Stimulated activated CD4-positive, alpha-beta T cell treated with anti-CD3 and anti-CD28 coated beads, Interleukin-12 subunit alpha, Interleukin-12 subunit beta, amount 100 ng/mL, for 24 hours (primary cell): ENCODE data around the gene HAGHL.

ENCODE experiments used
- DNase-seq, 2 experiments: peaks; one replicate each; pipeline ENCODE4 v3.0.0-alpha.2; 2020; ENCODE audit warnings: low read depth in 2 of 2

The HAGHL gene

DNA sequence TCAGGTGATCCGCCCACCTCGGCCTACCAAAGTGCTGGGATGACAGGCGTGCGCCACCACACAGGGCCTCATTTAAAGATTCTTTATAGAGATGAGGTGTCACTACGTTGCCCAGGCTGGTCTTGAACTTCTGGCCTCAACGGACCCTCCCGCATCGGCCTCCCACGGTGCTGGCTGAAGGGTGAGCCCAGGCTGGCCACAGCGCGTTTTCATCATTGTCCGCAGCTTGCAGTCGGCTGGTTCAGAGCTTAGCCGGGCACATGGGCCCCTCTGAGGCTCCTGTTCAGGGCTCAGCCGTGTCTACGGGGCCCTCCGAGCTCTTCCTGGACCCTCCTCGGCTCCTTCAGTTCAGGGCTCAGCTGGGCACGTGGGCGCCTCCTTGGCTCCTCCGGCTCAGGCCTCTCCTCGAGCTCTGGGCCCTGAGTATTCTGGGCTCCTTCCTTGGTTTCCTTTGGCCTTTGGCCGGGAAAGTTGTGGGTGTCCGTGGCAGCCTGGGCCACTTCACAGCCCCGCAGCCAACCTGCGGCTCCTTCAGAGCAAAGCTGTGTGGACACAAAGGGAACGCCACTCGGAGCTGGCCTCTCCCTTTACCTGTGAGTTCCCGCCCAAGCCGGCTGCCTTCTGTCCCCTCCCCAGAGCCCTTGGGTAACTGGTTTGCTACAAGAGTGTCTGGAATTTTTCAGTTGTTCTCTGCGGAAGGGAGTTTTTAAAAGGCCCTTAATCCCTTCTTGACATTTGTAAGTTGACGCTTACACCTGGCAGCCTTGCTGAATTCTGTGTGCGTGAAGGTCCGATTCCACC lies 32.4 kb downstream of the HAGHL start:
- DNase-seq, result no peak

DNA sequence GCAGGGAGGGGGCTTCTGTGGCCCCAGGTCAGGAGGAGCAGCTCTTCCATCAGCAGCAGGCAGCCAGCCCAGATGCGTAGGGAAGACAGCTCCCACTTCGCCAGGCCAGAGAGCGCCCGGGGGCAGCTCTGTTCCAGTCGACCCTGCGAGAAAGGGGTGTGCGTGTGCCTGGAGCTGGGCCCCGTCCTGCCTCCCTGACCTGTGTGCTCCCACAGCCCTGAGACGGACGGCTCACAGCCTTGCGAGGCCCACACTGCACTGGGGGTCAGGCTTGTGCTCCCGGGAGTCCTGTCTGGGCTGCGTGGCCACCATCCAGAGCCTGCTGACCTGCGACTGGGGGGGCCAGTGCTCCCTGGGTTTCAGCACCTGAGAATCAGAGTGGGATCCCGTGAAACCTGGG lies 33.2 kb downstream of the HAGHL start:
- DNase-seq, result no peak

DNA sequence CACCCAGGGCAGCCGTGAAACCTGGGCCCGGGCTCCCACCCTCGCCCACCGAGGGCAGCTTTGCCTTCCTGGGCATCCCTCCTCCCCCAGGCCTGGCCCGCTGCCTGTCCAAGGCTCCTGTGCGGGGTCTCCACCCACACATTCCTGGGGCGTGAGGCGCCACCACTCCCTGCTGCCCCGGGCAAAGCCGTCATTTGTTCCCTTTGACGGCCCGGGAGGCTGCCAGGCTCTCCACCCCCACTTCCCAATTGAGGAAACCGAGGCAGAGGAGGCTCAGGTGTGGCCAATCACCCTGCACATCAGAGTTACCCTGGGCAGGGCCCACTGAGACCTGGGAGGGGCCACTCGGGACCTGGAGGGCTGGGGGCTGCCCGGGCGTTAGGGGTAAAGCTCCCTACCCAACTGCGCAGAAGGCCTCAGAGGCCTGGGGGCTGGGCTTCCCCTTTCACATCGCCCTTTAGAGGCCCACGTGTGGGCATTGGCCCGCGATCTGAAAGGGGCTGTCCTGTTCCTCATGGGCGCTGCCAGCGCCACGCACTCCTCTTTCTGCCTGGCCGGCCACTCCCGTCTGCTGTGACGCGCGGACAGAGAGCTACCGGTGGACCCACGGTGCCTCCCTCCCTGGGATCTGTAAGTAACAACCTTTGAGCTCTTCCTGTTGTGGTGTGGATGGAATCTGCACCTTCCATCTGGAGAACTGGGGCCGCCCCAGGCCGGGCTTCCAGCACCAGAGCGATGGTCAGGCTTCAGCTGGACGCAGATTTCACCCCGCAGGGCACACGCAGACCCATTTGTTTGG lies 33.8 kb downstream of the HAGHL start, which contains the start of gene MSLN:
Gene MSLN, plus strand, starts transcription at position 190 of the 799 bp plus-strand sequence. CDS start 1,947 bp downstream, outside the sequence.
- DNase-seq, result no peak

GRCh38 chr16:761625-762513 lies 35.0 kb downstream of the HAGHL start:
- DNase-seq, result no peak

DNA sequence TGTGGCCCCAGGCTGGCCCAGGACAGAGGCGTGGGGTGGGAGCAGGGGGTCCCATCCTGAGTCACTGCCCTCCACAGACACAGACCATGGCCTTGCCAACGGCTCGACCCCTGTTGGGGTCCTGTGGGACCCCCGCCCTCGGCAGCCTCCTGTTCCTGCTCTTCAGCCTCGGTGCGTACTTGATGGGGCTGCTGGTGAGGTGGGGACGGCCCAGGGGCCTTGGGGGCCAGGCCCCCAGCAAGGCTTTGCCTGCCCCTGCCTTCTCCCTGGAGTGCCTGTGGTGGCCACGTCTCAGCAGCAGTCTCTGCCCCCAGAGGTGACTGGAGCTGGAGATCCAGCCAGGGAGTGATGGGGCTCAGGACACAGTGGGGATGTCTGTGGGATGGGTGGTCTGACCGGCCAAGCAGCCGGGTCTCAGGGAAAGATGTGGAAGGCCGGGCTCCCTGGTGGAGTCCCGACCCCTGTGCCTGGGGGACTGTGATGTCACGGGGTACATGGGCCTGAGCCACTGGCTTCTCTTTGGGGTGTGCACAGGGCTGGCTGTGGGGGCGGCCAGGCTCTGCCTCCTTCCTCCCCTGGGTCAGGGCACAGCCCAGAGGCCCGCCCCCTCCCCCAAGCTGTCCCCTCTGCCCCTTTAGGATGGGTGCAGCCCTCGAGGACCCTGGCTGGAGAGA lies 35.8 kb downstream of the HAGHL start:
- DNase-seq, result no peak

GRCh38 chr16:763369-764183 lies 36.7 kb downstream of the HAGHL start:
- DNase-seq, result no peak

DNA sequence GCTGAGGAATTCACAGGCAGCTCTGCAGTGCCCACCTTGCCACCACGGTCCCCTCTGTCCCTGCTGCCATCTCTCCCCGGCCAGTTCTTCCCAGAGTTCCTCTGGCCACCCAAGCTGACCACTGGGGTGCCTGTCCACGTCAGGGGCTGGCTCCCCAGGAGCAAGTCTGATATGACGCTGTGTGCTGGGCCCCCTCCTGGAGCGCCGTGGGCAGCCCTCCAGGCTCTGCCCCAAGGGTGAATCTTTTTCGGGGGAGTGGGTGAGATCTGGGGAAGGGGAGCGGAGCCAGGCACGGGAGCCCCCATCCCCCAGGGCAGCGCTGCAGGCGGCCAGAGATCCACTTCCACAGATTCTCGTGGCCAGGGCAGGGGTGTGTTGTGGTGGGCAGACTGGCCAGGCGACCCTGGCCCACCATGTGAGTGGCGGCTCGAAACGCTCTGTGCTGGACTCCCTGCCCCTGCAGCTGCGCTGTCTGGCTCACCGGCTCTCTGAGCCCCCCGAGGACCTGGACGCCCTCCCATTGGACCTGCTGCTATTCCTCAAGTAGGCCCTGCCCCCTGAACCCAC lies 37.4 kb downstream of the HAGHL start:
- DNase-seq, result no peak

DNA sequence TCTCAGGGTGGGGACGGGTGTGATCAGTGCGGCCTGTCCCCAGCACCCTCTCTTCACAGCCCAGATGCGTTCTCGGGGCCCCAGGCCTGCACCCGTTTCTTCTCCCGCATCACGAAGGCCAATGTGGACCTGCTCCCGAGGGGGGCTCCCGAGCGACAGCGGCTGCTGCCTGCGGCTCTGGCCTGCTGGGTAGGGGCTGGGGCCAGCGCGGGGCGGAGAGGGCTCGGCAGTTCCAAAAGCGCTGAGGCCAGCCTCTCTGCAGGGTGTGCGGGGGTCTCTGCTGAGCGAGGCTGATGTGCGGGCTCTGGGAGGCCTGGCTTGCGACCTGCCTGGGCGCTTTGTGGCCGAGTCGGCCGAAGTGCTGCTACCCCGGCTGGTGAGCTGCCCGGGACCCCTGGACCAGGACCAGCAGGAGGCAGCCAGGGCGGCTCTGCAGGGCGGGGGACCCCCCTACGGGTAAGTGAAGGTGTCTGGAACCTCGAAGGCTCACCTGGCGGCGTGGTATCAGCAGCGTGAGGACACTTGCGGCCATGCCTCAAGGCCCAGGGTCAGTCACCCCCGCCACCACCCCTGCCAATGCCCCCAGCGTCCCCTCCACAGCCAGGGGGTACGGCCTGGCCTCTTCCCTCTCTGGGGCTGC lies 38.1 kb downstream of the HAGHL start:
- no peak for DNase-seq

GRCh38 chr16:765488-765865 lies 38.6 kb downstream of the HAGHL start:
- no peak for DNase-seq

- no peak for DNase-seq
Measured at GRCh38 chr16:766008-766819, 39.3 kb downstream of the HAGHL start.

DNA sequence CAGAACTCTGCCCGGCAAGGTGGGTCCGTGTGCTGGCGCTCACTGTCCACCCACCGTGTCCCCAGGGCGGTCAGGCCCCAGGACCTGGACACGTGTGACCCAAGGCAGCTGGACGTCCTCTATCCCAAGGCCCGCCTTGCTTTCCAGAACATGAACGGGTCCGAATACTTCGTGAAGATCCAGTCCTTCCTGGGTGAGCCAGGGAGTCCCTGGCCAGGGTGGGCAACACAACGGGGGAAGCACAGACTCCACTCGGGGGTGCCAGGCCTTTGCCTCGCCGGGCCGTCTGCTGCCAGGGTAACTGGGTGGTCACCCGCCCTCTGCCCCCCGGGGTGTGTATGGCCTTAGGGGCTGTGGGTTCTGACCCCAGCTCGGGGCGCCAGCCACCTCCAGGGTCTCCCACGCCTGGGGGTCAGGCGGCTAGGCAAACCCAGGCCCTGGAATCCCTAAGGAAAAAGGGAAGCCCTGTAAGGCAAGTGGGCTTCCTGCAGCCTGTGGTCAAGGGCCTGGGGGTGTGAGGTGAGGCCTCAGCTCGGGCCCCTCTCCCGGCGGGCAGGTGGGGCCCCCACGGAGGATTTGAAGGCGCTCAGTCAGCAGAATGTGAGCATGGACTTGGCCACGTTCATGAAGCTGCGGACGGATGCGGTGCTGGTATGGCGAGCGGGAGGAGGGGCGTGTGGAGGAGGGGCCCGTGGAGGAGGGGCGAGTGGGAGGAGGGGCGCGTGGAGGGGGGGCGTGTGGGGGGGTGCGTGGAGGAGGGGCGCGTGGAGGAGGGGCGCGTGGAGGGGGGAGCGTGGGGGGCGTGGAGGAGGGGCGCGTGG lies 40.1 kb downstream of the HAGHL start:
- no peak for DNase-seq

DNA sequence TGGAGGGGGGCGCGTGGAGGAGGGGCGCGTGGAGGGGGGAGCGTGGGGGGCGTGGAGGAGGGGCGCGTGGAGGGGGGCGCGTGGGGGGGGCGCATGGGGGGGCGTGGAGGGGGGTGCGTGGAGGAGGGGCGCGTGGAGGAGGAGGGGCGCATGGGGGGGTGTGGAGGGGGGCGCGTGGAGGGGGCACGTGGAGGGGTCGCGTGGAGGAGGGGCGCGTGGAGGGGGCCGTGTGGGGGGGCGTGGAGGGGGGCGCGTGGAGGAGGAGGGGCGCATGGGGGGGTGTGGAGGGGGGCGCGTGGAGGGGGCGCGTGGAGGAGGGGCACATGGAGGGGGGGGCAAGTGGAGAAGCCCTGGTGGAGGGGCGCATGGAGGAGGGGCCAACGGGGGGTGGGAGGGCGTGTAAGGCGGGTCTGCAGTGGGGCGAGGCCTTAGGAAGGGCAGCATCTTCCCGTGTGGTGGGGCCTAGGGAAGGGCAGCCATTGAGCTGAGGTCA lies 40.9 kb downstream of the HAGHL start:
- DNase-seq, result no peak

GRCh38 chr16:768428-768827 lies 41.5 kb downstream of the HAGHL start:
- DNase-seq, result no peak

DNA sequence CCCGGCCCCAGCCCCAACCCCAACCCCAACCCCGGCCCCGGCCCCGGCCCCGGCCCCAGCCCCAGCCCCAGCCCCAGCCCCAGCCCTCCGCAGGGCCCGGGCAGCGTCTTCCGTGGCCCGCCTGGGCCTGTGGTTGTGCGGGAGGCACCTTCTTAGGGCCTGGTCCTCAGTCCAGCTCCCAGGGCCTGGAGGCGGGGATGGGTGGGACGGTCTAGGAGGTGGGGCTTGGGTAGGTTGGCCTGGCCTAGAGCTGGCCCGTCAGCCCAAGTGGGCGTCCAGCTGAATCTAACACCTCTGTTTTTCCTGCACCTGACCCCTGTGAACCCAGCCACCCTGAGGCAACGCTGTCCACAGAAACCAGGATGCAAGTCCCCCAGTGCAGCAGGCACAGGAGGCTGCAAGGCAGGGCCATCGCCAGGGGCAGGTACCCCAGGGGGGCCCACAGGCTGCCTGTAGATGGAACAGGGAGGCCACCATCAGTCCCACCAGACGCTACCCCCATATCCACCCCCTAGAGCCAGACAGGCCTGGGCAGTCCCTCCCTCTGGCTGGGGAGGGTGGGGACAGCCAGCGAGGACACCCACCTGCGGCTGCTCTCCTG lies 42.4 kb downstream of the HAGHL start:
- no peak for DNase-seq

DNA sequence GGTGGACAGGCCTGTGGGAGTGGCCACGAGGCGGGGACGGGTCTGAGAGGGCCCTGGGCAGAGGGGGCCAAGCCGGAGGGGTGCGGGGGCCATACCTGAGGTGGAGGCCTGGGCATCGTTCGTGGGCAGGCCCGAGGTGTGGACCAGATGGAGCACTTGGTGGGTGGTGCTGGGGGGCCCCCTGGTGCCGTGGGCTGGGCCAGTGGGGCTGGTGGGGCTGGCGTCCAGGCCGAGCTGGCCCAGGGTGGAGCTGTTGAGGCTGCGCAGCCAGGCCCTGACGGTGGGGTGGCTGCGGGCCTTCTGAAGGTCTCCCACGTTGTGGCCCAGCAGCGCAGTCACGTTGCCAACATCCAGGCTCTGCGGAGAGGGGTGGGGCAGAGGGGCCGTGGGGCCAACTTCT lies 43.0 kb downstream of the HAGHL start:
- no peak for DNase-seq

- no peak for DNase-seq
Measured at GRCh38 chr16:770411-770810, 43.5 kb downstream of the HAGHL start.

DNA sequence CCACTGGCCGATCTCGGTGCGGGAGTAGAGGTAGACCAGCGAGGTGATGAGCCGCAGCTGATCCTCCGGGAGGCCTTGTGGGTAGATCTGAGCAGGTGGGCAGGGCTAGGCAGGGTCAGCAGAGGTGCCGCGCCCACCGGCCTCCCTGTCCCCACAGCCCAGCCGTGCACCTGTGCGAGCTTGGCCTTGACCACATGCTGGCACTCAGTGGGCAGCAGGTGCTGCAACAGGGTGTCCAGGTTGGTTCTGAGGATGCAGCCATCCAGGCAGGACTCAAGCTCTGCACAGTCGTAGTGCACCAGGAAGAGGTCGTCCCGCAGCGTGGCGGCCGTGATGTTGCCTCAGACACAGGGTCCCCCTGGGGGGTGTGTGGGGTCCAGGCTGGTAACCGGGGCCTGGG lies 46.1 kb downstream of the HAGHL start:
- DNase-seq, result no peak
